SU-DHL-6 (cell line): ENCODE results near the gene MPC1.

ENCODE experiments used
- CTCF ChIP-seq: fragments of 200-600 bp; sonication (generic); IDR thresholded peaks from one replicate; pipeline ENCODE4 v1.5.1; 2017; ENCODE audit warnings: antibody characterized with exemption, mild to moderate bottlenecking, low read length, moderate library complexity; ENCODE audit not compliant: insufficient read depth, poor library complexity, severe bottlenecking
- EZH2phosphoT487 ChIP-seq: fragments of 200-600 bp; sonication (generic), shearing (Covaris generic); conservative IDR thresholded peaks from 2 replicates; pipeline ENCODE4 v1.6.1; 2018; ENCODE audit warnings: mild to moderate bottlenecking, antibody characterized with exemption, low read length, moderate library complexity, mixed read lengths

GRCh38 chr6:166400181-166400580, 17.4 kb upstream of the MPC1 start:
- TF ChIP-seq CTCF (no peak), EZH2phosphoT487 (no peak)
